Measurements from ENCODE around the gene CORIN.
"Not testable (repeated sequence)": the region's sequence is repeated elsewhere in the genome, so short reads cannot be mapped to it uniquely, and the experiment has no call there.

The CORIN gene

GRCh38 chr4:47550899-47551548 is 286.8 kb downstream of the CORIN start:
- H4K20me1 ChIP-seq (ENCODE audit: insufficient read depth, low read length): no peaks in the 10 kb centered on the region
- H3F3A ChIP-seq (ENCODE audit: insufficient read depth, low read length): no peaks in the 10 kb centered on the region
- H2AFZ ChIP-seq (ENCODE audit: low read length): no peak overlapping the region
- no peaks in the 10 kb centered on the region for H3K9me3 ChIP-seq (replicated peaks; ENCODE audit: insufficient read depth, low read length)
- H3K4me2 ChIP-seq (ENCODE audit: low read depth, low read length): no peak overlapping the region
- no peaks in the 10 kb centered on the region for H3K9me2 ChIP-seq (replicated peaks; ENCODE audit: insufficient read depth, low read length)
- no peak overlapping the region for H3K27ac ChIP-seq (ENCODE audit: low read length)
- no peaks in the 10 kb centered on the region for H3K27me3 ChIP-seq (replicated peaks; ENCODE audit: insufficient read depth, low read length)
- H3K4me3 ChIP-seq (ENCODE audit: low read length): no peak overlapping the region
- no peaks in the 10 kb centered on the region for H3K4me1 ChIP-seq (ENCODE audit: low read length)
- no peak overlapping the region for H3K9ac ChIP-seq (ENCODE audit: low read length)
- H3K79me2 ChIP-seq (ENCODE audit: low read length): no peaks in the 10 kb centered on the region
- no peaks in the 10 kb centered on the region for H3K36me3 ChIP-seq (replicated peaks; ENCODE audit: insufficient read depth, low read length)
- no peak for DNase-seq
- TF ChIP-seq CTCF (IDR thresholded peaks at IDR 0.05; ENCODE audit: low read length) (no peak), EZH2phosphoT487 (IDR thresholded peaks at IDR 0.05; ENCODE audit: low read length) (no peak), EZH2 (optimal IDR thresholded peaks at IDR 0.05; ENCODE audit: low read depth, low read length) (no peak)

DNA sequence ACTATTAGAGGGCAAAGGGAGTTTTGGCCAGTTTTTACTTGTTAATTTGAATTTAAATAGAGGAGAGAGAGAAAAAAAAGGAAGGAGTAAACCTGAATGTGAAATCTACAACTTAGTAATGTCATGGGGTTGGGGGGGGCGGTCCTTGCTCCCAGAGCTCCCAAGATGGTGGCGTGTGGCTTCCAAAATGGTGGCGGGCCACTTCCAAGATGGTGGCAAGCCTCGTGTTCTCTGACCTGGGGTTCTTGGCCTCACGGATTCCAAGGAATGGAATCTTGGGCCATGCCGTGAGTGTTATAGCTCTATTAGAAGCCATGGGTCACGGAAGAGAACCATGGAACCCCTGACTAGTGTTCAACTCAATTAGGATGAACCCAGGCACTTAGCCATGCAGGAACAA is 287.5 kb downstream of the CORIN start:
- not testable (repeated sequence) for H3F3A ChIP-seq (ENCODE audit: insufficient read depth, low read length); H3K9ac ChIP-seq (ENCODE audit: low read length); H3K79me2 ChIP-seq (ENCODE audit: low read length); H3K4me2 ChIP-seq (ENCODE audit: low read depth, low read length); H4K20me1 ChIP-seq (ENCODE audit: insufficient read depth, low read length); H3K36me3 ChIP-seq (replicated peaks; ENCODE audit: insufficient read depth, low read length); H2AFZ ChIP-seq (ENCODE audit: low read length); H3K27ac ChIP-seq (ENCODE audit: low read length); H3K4me3 ChIP-seq (ENCODE audit: low read length); H3K4me1 ChIP-seq (ENCODE audit: low read length); H3K9me3 ChIP-seq (replicated peaks; ENCODE audit: insufficient read depth, low read length); H3K9me2 ChIP-seq (replicated peaks; ENCODE audit: insufficient read depth, low read length); H3K27me3 ChIP-seq (replicated peaks; ENCODE audit: insufficient read depth, low read length); DNase-seq

All from MM.1S (cell line).